ENCODE measurements around the gene RECQL. TPM values are rescaled to one million over a fixed set of nuclear protein-coding genes. Genes with fewer than 3 reads are reported as not detected.

RECQL gene
- total RNA-seq (37.5 TPM), polyA plus RNA-seq (ENCODE audit: insufficient read depth, low read depth, low replicate concordance) (9.0 TPM)
- long read RNA-seq, donor 1: 0 reads
- long read RNA-seq, donor 2, partial matches to known transcripts: 0 of 3 reads
- long read RNA-seq, donor 2, other reads (novel, unspliced or antisense): 0 of 3 reads
- long read RNA-seq, donor 3, partial matches to known transcripts: 32 of 34 reads
- long read RNA-seq, donor 3, other reads (novel, unspliced or antisense): 0 of 34 reads
- long read RNA-seq, donor 4: 0 reads
- long read RNA-seq, donor 5: 0 reads
- long read RNA-seq, donor 6, partial matches to known transcripts: 0 of 2 reads
- long read RNA-seq, donor 6, other reads (novel, unspliced or antisense): 0 of 2 reads
- long read RNA-seq, donor 7, transcript RECQL-203 (16 exons, 2,572 nt): minor isoform, 6 of 49 reads
- long read RNA-seq, donor 7, transcript RECQL-204 (15 exons, 3,702 nt): major isoform, 15 of 49 reads
- long read RNA-seq, donor 7, partial matches to known transcripts: 5 of 49 reads
- long read RNA-seq, donor 7, other reads (novel, unspliced or antisense): 23 of 49 reads
- long read RNA-seq, donor 8, partial matches to known transcripts: 0 of 1 reads
- long read RNA-seq, donor 8, other reads (novel, unspliced or antisense): 0 of 1 reads
- long read RNA-seq, donor 9, partial matches to known transcripts: 0 of 1 reads
- long read RNA-seq, donor 9, other reads (novel, unspliced or antisense): 0 of 1 reads
- long read RNA-seq, donor 10: 0 reads

GRCh38 chr12:21501258-21502163 lies at the start of gene RECQL, which contains the start of gene GOLT1B:
Gene RECQL, minus strand, starts transcription at chr12:21501635. Its CDS starts 2,065 bp downstream, at chr12:21499570.
Gene GOLT1B, plus strand, starts transcription at chr12:21501789. Its CDS starts 135 bp downstream, at chr12:21501924.
- peak; percentile 96 to 99 (median 96) for DNase-seq
- intact Hi-C loops (cut with DNase I): no loop called here
- H3K27me3 ChIP-seq (ENCODE audit: control insufficient read depth, insufficient read depth, low read length): no peaks in the 10 kb centered on the region
- H3K4me1 ChIP-seq (ENCODE audit: control insufficient read depth in 2 of 3, insufficient read depth in 2 of 3, low read depth in 1 of 3, low read length in 3 of 3): peaks cover 0 to 13% (median 11%) of the 10 kb centered on the region in 3 donors
- peak within 1 kb of the TSS; percentile 64 to 68 for H3K27ac ChIP-seq (ENCODE audit: low read depth in 2 of 2, low read length in 2 of 2)
- no peaks in the 10 kb centered on the region for H3K9me3 ChIP-seq (ENCODE audit: control insufficient read depth in 2 of 3, insufficient read depth in 1 of 3, low read length in 3 of 3)
- peak; percentile 98 for FAIRE-seq
- H3K36me3 ChIP-seq (ENCODE audit: control insufficient read depth in 2 of 3, insufficient read depth in 3 of 3, low read length in 3 of 3): peaks cover 0 to 10% (median 6%) of the 10 kb centered on the region in 3 donors
- TF ChIP-seq, protein P1, sequence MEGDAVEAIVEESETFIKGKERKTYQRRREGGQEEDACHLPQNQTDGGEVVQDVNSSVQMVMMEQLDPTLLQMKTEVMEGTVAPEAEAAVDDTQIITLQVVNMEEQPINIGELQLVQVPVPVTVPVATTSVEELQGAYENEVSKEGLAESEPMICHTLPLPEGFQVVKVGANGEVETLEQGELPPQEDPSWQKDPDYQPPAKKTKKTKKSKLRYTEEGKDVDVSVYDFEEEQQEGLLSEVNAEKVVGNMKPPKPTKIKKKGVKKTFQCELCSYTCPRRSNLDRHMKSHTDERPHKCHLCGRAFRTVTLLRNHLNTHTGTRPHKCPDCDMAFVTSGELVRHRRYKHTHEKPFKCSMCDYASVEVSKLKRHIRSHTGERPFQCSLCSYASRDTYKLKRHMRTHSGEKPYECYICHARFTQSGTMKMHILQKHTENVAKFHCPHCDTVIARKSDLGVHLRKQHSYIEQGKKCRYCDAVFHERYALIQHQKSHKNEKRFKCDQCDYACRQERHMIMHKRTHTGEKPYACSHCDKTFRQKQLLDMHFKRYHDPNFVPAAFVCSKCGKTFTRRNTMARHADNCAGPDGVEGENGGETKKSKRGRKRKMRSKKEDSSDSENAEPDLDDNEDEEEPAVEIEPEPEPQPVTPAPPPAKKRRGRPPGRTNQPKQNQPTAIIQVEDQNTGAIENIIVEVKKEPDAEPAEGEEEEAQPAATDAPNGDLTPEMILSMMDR (IDR thresholded peaks at IDR 0.05; ENCODE audit: borderline replicate concordance, extremely low read depth, insufficient read depth): no peak
- H3K4me3 ChIP-seq (ENCODE audit: low read length in 3 of 3): peak within 1 kb of the TSS; percentile 66 to 91 (median 86)
- H3K9ac ChIP-seq (ENCODE audit: low read length in 3 of 3): peak within 1 kb of the TSS; percentile 48 to 70 (median 50)

- no peaks in the 10 kb centered on the region for H3K36me3 ChIP-seq (ENCODE audit: control insufficient read depth in 2 of 3, insufficient read depth in 3 of 3, low read length in 3 of 3)
- DNase-seq (no peak), FAIRE-seq (no peak)
- H3K9ac ChIP-seq (ENCODE audit: low read length in 3 of 3): no peak overlapping the region
- no peaks in the 10 kb centered on the region for H3K27me3 ChIP-seq (ENCODE audit: control insufficient read depth, insufficient read depth, low read length)
- no peak overlapping the region for H3K4me3 ChIP-seq (ENCODE audit: low read length in 3 of 3)
- H3K9me3 ChIP-seq (ENCODE audit: control insufficient read depth in 2 of 3, insufficient read depth in 1 of 3, low read length in 3 of 3): no peaks in the 10 kb centered on the region
- no peaks in the 10 kb centered on the region for H3K4me1 ChIP-seq (ENCODE audit: control insufficient read depth in 2 of 3, insufficient read depth in 2 of 3, low read depth in 1 of 3, low read length in 3 of 3)
- TF ChIP-seq, protein P1 (IDR thresholded peaks at IDR 0.05; ENCODE audit: borderline replicate concordance, extremely low read depth, insufficient read depth): no peak
- intact Hi-C loops (cut with DNase I): no loop called here
- H3K27ac ChIP-seq (ENCODE audit: low read depth in 2 of 2, low read length in 2 of 2): no peak overlapping the region
Measured at GRCh38 chr12:21547437-21547836, 46.0 kb upstream of the RECQL start.

DNA sequence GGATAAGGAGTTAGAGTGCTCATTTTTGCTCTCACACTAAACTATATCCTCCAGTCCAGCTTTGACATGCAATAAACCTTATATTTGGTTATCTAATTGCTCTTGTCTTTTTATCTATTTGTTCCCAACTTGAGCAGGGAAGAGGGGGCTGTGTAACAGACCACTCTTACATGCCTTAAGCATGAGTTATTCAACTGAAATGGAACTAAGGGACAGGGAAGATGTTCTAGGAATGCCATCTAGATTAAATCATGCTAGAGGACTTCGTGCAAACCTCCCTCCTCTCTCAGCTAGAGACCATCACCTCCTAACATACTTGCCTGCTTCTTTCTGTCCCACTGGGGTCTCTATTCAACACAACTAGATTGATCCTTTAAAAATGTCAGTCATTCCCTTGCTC lies 45.3 kb upstream of the RECQL start:
- Histone ChIP-seq H3K27me3 (ENCODE audit: control insufficient read depth, insufficient read depth, low read length) (no peaks in the 10 kb centered on the region), H3K4me1 (ENCODE audit: control insufficient read depth in 2 of 3, insufficient read depth in 2 of 3, low read depth in 1 of 3, low read length in 3 of 3) (no peaks in the 10 kb centered on the region), H3K4me3 (ENCODE audit: low read length in 3 of 3) (no peak overlapping the region), H3K9ac (ENCODE audit: low read length in 3 of 3) (no peak overlapping the region), H3K27ac (ENCODE audit: low read depth in 2 of 2, low read length in 2 of 2) (no peak overlapping the region), H3K9me3 (ENCODE audit: control insufficient read depth in 2 of 3, insufficient read depth in 1 of 3, low read length in 3 of 3) (no peaks in the 10 kb centered on the region), H3K36me3 (ENCODE audit: control insufficient read depth in 2 of 3, insufficient read depth in 3 of 3, low read length in 3 of 3) (no peaks in the 10 kb centered on the region)
- FAIRE-seq (no peak), DNase-seq (no peak)
- TF ChIP-seq, protein P1 (IDR thresholded peaks at IDR 0.05; ENCODE audit: borderline replicate concordance, extremely low read depth, insufficient read depth): no peak
- intact Hi-C loops (cut with DNase I): no loop called here
